HFF-Myc (cell line): ENCODE results near the gene FBXW11.

ENCODE experiments used
- DNase-seq: peaks from one replicate; pipeline ENCODE4 v3.0.0-alpha.2; 2011; ENCODE audit warnings: low read depth; ENCODE audit errors: extremely low read depth
- H3K4me3 ChIP-seq: replicated peaks from 2 replicates; pipeline ENCODE4 v1.5.1; 2011; ENCODE audit warnings: low read depth, mild to moderate bottlenecking, control low read depth, low read length
- TF ChIP-seq, protein P1 (sequence below): IDR thresholded peaks from 2 replicates; pipeline ENCODE4 v1.5.1; 2012; ENCODE audit warnings: mild to moderate bottlenecking, low read depth, low read length, control low read depth; ENCODE audit errors: missing control alignments

FBXW11 gene

DNA sequence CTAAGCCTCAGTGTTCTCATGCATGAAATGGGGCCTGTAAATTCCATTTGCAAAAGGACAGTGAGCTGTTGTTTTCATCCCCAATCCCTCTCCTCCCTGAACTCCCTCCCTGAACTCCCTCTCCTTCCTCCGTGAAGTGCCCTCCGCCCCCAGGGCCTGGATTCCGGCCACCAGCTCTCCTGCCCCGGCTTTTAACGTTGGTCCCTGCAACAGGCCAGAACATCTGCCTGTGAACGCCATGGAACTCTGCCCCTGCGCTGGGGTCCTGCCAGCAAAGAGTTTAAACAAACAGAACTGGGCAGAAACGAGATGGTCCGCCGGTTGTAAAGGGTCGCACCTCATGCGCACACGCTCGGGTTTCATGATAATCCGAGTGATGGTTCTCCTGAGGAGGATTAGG lies 158.4 kb downstream of the FBXW11 start:
- TF ChIP-seq, protein P1, sequence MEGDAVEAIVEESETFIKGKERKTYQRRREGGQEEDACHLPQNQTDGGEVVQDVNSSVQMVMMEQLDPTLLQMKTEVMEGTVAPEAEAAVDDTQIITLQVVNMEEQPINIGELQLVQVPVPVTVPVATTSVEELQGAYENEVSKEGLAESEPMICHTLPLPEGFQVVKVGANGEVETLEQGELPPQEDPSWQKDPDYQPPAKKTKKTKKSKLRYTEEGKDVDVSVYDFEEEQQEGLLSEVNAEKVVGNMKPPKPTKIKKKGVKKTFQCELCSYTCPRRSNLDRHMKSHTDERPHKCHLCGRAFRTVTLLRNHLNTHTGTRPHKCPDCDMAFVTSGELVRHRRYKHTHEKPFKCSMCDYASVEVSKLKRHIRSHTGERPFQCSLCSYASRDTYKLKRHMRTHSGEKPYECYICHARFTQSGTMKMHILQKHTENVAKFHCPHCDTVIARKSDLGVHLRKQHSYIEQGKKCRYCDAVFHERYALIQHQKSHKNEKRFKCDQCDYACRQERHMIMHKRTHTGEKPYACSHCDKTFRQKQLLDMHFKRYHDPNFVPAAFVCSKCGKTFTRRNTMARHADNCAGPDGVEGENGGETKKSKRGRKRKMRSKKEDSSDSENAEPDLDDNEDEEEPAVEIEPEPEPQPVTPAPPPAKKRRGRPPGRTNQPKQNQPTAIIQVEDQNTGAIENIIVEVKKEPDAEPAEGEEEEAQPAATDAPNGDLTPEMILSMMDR: no peak
- no peak overlapping the region for H3K4me3 ChIP-seq
- DNase-seq: no peak

DNA sequence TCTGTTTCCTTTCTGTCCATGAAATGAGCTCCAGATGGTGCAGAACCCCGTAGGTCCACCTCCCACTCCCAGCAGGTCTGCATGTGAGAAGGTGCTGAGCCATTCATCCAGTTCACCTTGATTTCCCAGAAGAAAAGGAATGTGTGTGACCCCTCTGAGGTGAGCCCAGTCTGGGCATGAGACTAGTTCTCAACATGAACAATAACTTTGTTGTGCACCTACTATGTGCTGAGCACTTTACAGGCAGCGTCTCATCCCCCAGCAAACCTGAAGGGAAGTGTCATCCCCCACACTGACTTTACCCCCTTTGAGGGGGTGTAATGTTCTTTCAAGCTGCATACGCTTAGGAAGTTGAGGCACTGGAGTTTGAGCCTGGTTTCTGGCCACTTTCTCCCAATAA lies 159.4 kb downstream of the FBXW11 start:
- TF ChIP-seq, protein P1: no peak
- H3K4me3 ChIP-seq: no peak overlapping the region
- DNase-seq: no peak

DNA sequence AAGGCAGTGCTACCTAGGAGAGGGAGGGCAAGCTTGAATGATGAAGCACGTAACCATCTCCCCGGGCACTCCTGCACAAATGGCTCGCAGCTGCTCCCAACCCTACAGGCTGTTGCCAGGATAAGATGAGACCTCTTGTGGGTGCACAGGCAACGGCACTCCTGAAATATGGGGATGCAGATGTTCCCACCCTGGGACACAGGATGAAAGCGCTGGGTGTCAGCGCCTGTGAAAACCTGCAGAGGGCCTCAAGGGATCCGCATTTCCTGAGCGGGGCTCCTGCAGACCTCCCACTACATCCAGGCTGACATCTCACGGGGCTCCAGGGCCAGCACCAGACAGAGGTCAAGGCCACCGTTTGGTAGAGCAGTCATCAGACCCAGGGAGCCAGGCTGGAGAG lies 160.1 kb downstream of the FBXW11 start:
- TF ChIP-seq, protein P1: no peak
- no peak overlapping the region for H3K4me3 ChIP-seq
- DNase-seq: no peak

DNA sequence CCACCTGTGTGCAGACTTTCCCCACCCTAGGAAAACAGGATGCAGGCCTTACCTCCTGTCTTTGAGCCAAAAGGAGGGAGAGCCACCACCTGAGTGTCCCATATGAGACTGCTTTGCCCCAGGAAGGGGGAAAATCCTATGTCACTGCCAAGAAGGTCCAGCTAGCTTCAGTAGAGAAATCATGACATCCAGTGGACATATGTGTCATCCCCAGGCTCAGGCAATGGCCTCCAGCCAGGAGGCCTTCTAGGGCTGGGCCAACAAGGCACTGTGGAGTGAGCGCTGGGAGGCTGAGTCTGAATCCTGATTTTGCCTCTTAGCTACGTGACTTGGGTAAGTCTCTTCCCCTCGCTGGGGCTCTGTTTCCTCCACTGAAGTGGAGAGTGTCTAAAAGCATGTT lies 160.6 kb downstream of the FBXW11 start:
- DNase-seq: no peak
- TF ChIP-seq, protein P1: peak; percentile 18
- H3K4me3 ChIP-seq: no peak overlapping the region

DNA sequence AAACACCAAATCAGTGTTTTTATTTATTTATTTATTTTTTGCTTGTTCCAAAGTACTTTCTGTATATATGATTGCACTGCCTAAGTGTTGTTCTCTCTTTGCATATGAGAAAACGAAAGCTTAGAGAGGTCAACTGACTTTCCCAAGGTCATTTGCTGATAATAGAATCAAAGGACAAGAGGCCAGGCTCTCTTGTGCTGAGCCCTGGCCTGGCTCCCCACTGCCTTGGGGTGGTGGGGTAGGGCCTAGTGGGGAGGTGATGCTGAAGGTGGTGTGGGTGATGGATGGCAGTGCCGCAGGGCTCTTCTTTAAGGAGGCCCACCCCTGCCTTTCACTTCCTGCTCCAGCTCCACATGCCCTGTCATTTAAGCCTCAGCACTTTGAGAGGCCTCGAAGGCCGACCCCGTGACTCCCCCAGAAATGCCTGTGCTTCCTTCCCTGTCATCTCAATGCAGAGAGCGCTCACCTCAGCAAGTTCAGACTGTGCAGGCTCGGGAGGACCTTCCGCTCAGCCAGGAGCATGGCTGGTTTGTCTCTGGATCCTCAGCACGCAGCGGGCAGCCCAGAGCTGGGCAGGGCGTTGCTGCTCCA lies 161.3 kb downstream of the FBXW11 start:
- H3K4me3 ChIP-seq: no peak overlapping the region
- TF ChIP-seq, protein P1: no peak
- DNase-seq: no peak

DNA sequence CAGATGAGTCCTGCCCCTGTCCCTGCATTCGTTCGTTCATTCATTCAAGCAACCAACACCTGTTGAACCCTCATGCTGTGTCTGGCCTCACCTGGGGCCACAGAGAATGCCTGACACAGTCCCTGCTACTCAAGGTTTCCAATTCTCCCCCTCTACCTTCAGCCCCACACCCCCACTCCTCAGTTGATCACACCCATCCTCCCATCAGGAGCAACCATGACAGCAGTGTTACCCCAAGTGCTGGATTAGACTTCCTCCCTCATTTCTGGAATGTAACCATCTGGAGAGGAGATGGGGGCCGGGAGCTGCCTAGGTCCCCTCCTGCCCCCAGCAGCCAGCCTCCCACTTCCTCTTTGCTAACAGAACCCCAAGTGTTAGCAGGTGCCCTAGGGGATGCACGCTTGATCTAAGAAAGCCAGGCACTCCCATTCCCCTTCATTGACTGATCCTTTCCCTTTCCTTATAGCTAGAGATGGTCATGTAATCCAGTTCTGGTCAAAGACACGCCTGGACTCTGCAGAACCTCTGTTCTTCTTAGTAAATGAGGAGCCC lies 163.6 kb downstream of the FBXW11 start:
- H3K4me3 ChIP-seq: no peak overlapping the region
- TF ChIP-seq, protein P1: no peak
- no peak for DNase-seq
